ENCODE measurements around the gene ARHGEF2. TPM values are rescaled to one million over a fixed set of nuclear protein-coding genes. Genes with fewer than 3 reads are reported as not detected.
A peak's percentile ranks its signal among the peaks of the same experiment; 100 is the strongest.

The ARHGEF2 gene
- total and polyA plus RNA-seq, 2 of the 13 experiments (the other 11 are each of a cell fraction or from before 2014, with no cell fraction given), result 16.1 to 32.1 TPM

- TF ChIP-seq ZNF530 (CRISPR knock-in tag; IDR thresholded peaks at IDR 0.05; ENCODE audit: low read depth) (no peak), PLRG1 (conservative IDR thresholded peaks at IDR 0.05) (no peak), POLR2AphosphoS2 (IDR thresholded peaks at IDR 0.05; ENCODE audit: low read depth, low read length) (peak; percentile 92; the same call in 1 of the 2 replicates), SMAD9 (CRISPR knock-in tag; IDR thresholded peaks at IDR 0.05) (no peak), ZNF44 (CRISPR knock-in tag; IDR thresholded peaks at IDR 0.05) (no peak; the same call in 1 of the 2 replicates), ZNF460 (CRISPR knock-in tag; IDR thresholded peaks at IDR 0.05; ENCODE audit: borderline replicate concordance) (no peak), SAP130 (CRISPR knock-in tag; IDR thresholded peaks at IDR 0.05; ENCODE audit: low read depth) (peak; percentile 94), PRPF4 (IDR thresholded peaks at IDR 0.05; ENCODE audit: low read depth, low read length, poor library complexity, severe bottlenecking) (no peak), HES4 (CRISPR knock-in tag; IDR thresholded peaks at IDR 0.05; ENCODE audit: borderline replicate concordance) (0 out of 2 replicates have a peak, but pooled peaks have one; percentile 25), UBTF (CRISPR knock-in tag; IDR thresholded peaks at IDR 0.05) (peak; percentile 42; the same call in 1 of the 2 replicates), GABPA (IDR thresholded peaks at IDR 0.05; ENCODE audit: low read depth, low read length) (peak; percentile 97), GABPA (CRISPR knock-in tag; IDR thresholded peaks at IDR 0.05; ENCODE audit: low read depth) (peak; percentile 100), GZF1 (CRISPR knock-in tag; IDR thresholded peaks at IDR 0.05) (no peak), ZNF558 (CRISPR knock-in tag; IDR thresholded peaks at IDR 0.05; ENCODE audit: borderline replicate concordance) (no peak), KDM4B (CRISPR knock-in tag; IDR thresholded peaks at IDR 0.05) (no peak; the same call in none of the 2 replicates), XBP1 (CRISPR knock-in tag; IDR thresholded peaks at IDR 0.05) (no peak), ZNF496 (CRISPR knock-in tag; IDR thresholded peaks at IDR 0.05; ENCODE audit: insufficient replicate concordance) (no peak), ZFP36L1 (CRISPR knock-in tag; IDR thresholded peaks at IDR 0.05) (0 out of 2 replicates have a peak, but pooled peaks have one; percentile 54), ZBTB43 (CRISPR knock-in tag; conservative IDR thresholded peaks at IDR 0.05) (no peak), ZIK1 (CRISPR knock-in tag; IDR thresholded peaks at IDR 0.05; ENCODE audit: borderline replicate concordance, low read depth) (0 out of 2 replicates have a peak, but pooled peaks have one; percentile 30)
- TF ChIP-seq, protein P1, sequence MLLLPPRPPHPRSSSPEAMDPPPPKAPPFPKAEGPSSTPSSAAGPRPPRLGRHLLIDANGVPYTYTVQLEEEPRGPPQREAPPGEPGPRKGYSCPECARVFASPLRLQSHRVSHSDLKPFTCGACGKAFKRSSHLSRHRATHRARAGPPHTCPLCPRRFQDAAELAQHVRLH (CRISPR knock-in tag; IDR thresholded peaks at IDR 0.05; ENCODE audit: borderline replicate concordance, low read depth), result peak; percentile 88
- TF ChIP-seq, protein P2, sequence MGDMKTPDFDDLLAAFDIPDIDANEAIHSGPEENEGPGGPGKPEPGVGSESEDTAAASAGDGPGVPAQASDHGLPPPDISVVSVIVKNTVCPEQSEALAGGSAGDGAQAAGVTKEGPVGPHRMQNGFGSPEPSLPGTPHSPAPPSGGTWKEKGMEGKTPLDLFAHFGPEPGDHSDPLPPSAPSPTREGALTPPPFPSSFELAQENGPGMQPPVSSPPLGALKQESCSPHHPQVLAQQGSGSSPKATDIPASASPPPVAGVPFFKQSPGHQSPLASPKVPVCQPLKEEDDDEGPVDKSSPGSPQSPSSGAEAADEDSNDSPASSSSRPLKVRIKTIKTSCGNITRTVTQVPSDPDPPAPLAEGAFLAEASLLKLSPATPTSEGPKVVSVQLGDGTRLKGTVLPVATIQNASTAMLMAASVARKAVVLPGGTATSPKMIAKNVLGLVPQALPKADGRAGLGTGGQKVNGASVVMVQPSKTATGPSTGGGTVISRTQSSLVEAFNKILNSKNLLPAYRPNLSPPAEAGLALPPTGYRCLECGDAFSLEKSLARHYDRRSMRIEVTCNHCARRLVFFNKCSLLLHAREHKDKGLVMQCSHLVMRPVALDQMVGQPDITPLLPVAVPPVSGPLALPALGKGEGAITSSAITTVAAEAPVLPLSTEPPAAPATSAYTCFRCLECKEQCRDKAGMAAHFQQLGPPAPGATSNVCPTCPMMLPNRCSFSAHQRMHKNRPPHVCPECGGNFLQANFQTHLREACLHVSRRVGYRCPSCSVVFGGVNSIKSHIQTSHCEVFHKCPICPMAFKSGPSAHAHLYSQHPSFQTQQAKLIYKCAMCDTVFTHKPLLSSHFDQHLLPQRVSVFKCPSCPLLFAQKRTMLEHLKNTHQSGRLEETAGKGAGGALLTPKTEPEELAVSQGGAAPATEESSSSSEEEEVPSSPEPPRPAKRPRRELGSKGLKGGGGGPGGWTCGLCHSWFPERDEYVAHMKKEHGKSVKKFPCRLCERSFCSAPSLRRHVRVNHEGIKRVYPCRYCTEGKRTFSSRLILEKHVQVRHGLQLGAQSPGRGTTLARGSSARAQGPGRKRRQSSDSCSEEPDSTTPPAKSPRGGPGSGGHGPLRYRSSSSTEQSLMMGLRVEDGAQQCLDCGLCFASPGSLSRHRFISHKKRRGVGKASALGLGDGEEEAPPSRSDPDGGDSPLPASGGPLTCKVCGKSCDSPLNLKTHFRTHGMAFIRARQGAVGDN (CRISPR knock-in tag; IDR thresholded peaks at IDR 0.05), result peak; percentile 88
Observed at GRCh38 chr1:155934097-155934935, 44.0 kb downstream of the ARHGEF2 start, which contains the start of gene KHDC4 (continued).

All from HepG2 (cell line).